ENCODE measurements around the gene ATP6V0C. TPM values are rescaled to one million over a fixed set of nuclear protein-coding genes. Genes with fewer than 3 reads are reported as not detected.

The ATP6V0C gene
- total RNA-seq, 2 donors from 2014 or later, result 176 to 180 TPM

DNA sequence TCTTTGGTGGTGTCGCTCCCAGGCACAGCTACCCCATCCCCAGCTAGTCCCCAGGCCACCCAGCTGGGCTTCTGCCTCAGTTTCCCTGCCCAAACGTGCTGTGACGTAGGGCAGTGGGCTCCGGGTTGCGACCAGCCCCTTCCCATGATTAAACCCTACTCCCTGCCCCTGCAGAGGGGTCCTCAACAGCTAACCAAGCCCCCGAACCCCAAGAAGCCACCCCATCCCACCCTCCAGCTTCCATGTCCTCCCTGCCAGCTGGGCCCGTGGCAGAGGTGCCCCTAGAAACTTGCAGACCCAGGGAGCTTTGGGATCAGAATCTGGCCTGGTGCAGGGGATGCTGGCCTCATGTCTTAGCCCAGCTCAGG lies 43.5 kb upstream of the ATP6V0C start:
- Histone ChIP-seq H3K9me3 (ENCODE audit: control insufficient read depth, low read length) (no peaks in the 10 kb centered on the region), H3K27ac (ENCODE audit: low read depth, low read length) (no peak overlapping the region), H3K27me3 (ENCODE audit: control insufficient read depth, insufficient read depth, low read length, poor library complexity, severe bottlenecking) (peaks cover 32% of the 10 kb centered on the region), H3K4me1 (ENCODE audit: control insufficient read depth, insufficient read depth, low read length) (peaks cover 11% of the 10 kb centered on the region), H3K9ac (ENCODE audit: extremely low read depth, low read length, poor library complexity, severe bottlenecking) (no peak overlapping the region), H3K4me3 (ENCODE audit: low read length) (no peak overlapping the region), H3K36me3 (ENCODE audit: control insufficient read depth, insufficient read depth, low read length) (no peaks in the 10 kb centered on the region)
- no peak for DNase-seq
- no peak overlapping the region for H3K27ac Mint-ChIP-seq
- no peaks in the 10 kb centered on the region for H3K36me3 Mint-ChIP-seq (ENCODE audit: low read depth)
- H3K27me3 Mint-ChIP-seq (ENCODE audit: insufficient read depth), result peaks cover 40% of the 10 kb centered on the region
- H3K4me3 Mint-ChIP-seq, result no peak overlapping the region
- no peaks in the 10 kb centered on the region for H3K9me3 Mint-ChIP-seq
- TF ChIP-seq, protein P1, sequence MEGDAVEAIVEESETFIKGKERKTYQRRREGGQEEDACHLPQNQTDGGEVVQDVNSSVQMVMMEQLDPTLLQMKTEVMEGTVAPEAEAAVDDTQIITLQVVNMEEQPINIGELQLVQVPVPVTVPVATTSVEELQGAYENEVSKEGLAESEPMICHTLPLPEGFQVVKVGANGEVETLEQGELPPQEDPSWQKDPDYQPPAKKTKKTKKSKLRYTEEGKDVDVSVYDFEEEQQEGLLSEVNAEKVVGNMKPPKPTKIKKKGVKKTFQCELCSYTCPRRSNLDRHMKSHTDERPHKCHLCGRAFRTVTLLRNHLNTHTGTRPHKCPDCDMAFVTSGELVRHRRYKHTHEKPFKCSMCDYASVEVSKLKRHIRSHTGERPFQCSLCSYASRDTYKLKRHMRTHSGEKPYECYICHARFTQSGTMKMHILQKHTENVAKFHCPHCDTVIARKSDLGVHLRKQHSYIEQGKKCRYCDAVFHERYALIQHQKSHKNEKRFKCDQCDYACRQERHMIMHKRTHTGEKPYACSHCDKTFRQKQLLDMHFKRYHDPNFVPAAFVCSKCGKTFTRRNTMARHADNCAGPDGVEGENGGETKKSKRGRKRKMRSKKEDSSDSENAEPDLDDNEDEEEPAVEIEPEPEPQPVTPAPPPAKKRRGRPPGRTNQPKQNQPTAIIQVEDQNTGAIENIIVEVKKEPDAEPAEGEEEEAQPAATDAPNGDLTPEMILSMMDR (conservative IDR thresholded peaks at IDR 0.05), result no peak
- peaks cover 6% of the 10 kb centered on the region for H3K4me1 Mint-ChIP-seq
- WGBS, 2 experiments (ENCODE audit: insufficient coverage in 1 of 2, insufficient read length in 1 of 2), result 90% methylated on average over 6 to 7 of the region's 7 CpGs

DNA sequence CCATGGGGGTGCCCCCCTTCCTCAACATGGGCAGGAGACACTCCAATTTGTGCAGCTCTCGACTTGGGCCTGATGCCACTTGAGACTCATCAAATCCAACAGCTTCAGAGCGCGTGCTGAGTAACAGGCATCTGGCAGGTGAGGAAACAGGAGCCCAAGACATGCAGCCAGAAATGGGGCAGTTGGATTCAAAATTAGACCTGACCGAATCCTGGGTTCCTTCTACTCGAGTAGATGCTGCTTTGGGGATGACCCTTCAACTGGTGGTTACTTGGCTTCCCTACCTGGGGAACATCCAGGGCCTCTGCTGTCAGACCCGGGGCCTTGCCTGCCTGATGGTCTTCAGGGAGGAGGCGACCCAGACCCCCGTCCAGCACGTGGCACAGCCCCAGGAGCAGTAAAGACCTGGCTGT lies 43.1 kb upstream of the ATP6V0C start:
- peaks cover 11% of the 10 kb centered on the region for H3K4me1 ChIP-seq (ENCODE audit: control insufficient read depth, insufficient read depth, low read length)
- no peaks in the 10 kb centered on the region for H3K36me3 Mint-ChIP-seq (ENCODE audit: low read depth)
- TF ChIP-seq, protein P1 (conservative IDR thresholded peaks at IDR 0.05), result no peak
- H3K4me1 Mint-ChIP-seq, result peaks cover 6% of the 10 kb centered on the region
- H3K27ac ChIP-seq (ENCODE audit: low read depth, low read length), result no peak overlapping the region
- no peak overlapping the region for H3K9ac ChIP-seq (ENCODE audit: extremely low read depth, low read length, poor library complexity, severe bottlenecking)
- peaks cover 40% of the 10 kb centered on the region for H3K27me3 Mint-ChIP-seq (ENCODE audit: insufficient read depth)
- H3K9me3 Mint-ChIP-seq, result no peaks in the 10 kb centered on the region
- H3K27ac Mint-ChIP-seq, result no peak overlapping the region
- H3K9me3 ChIP-seq (ENCODE audit: control insufficient read depth, low read length), result no peaks in the 10 kb centered on the region
- H3K4me3 Mint-ChIP-seq, result no peak overlapping the region
- DNase-seq, result peak; percentile 68
- H3K4me3 ChIP-seq (ENCODE audit: low read length), result no peak overlapping the region
- no peaks in the 10 kb centered on the region for H3K36me3 ChIP-seq (ENCODE audit: control insufficient read depth, insufficient read depth, low read length)
- H3K27me3 ChIP-seq (ENCODE audit: control insufficient read depth, insufficient read depth, low read length, poor library complexity, severe bottlenecking), result peaks cover 32% of the 10 kb centered on the region
- WGBS, 2 experiments (ENCODE audit: insufficient coverage in 1 of 2, insufficient read length in 1 of 2), result 60 to 62% methylated on average over 7 to 9 of the region's 9 CpGs

DNA sequence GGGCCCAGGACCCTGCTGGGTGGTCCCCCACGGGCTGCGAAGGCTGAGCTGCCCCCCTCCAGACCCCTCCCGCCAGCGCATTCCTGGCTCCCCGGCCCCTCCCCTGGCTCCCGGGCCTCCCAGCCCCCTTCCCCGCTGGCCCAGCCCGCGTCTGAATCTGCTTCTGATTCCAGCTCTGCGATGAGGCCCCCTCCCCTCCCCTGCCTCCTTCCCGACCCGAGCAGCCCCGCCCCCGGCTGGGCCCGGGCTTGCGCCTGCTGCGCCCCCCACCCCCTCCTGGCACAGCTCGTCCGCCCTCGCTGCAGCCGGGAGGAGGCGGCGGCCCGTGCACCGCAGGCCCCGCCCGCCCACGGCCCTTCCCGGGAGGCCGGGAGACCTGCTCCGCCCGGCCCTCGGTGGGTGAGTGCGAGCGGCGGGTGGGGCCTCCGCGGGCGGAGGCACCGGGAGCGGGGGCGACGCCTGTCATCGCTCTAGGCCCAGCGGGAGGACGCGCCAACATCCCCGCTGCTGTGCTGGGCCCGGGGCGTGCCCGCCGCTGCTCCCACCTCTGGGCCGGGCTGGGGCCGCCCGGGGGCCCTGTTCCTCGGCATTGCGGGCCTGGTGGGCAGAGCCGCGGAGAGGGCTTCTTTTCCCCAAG lies 42.6 kb upstream of the ATP6V0C start, which contains the start of gene NTN3:
NTN3 (plus strand) TSS at position 282 of the 637 bp plus-strand sequence. CDS start 405 bp downstream, outside the sequence.
- DNase-seq, result peak; percentile 76
- 2% methylated on average over 13 to 58 of the region's 59 CpGs for WGBS, 2 experiments (ENCODE audit: insufficient coverage in 1 of 2, insufficient read length in 1 of 2)

More for the DNA sequence above, 42.6 kb upstream of the ATP6V0C start, which contains the start of gene NTN3:
- H3K9me3 Mint-ChIP-seq, result no peaks in the 10 kb centered on the region
- H3K4me3 ChIP-seq (ENCODE audit: low read length), result no peak within 1 kb of the TSS
- peaks cover 43% of the 10 kb centered on the region for H3K27me3 Mint-ChIP-seq (ENCODE audit: insufficient read depth)
- H3K4me3 Mint-ChIP-seq, result no peak within 1 kb of the TSS
- H3K27ac Mint-ChIP-seq, result no peak within 1 kb of the TSS
- H3K4me1 ChIP-seq (ENCODE audit: control insufficient read depth, insufficient read depth, low read length), result peaks cover 13% of the 10 kb centered on the region
- no peaks in the 10 kb centered on the region for H3K36me3 ChIP-seq (ENCODE audit: control insufficient read depth, insufficient read depth, low read length)
- peaks cover 36% of the 10 kb centered on the region for H3K27me3 ChIP-seq (ENCODE audit: control insufficient read depth, insufficient read depth, low read length, poor library complexity, severe bottlenecking)
- no peak within 1 kb of the TSS for H3K9ac ChIP-seq (ENCODE audit: extremely low read depth, low read length, poor library complexity, severe bottlenecking)
- no peaks in the 10 kb centered on the region for H3K36me3 Mint-ChIP-seq (ENCODE audit: low read depth)
- H3K4me1 Mint-ChIP-seq, result peaks cover 6% of the 10 kb centered on the region
- H3K27ac ChIP-seq (ENCODE audit: low read depth, low read length), result no peak within 1 kb of the TSS
- no peaks in the 10 kb centered on the region for H3K9me3 ChIP-seq (ENCODE audit: control insufficient read depth, low read length)
- TF ChIP-seq, protein P1 (conservative IDR thresholded peaks at IDR 0.05), result no peak

Measured in endodermal cell (in vitro differentiated cells).